HEK293 (cell line): ENCODE data around the gene GLRA2.

Source experiments
- CTCF ChIA-PET: fragments of 350-600 bp; formaldehyde crosslinking; extraction: SDS; loops from one replicate; lab custom pipeline; 2021; ENCODE audit warnings: antibody characterized with exemption; lab: Yijun Ruan, JAX
- POLR2A ChIA-PET: fragments of 300-600 bp; formaldehyde crosslinking; extraction: SDS; loops from one replicate; lab custom pipeline; 2020; ENCODE audit warnings: antibody characterized with exemption, inconsistent platforms; lab: Yijun Ruan, JAX
- H3K27ac ChIP-seq: fragments of 200-500 bp; sonication (Bioruptor generic); 2 replicates; pipeline ENCODE4 v1.5.1; 2014; ENCODE audit warnings: low read depth, low read length, control low read depth, inconsistent platforms; ENCODE audit errors: extremely low read depth
- H3K36me3 ChIP-seq, 2 experiments: fragments of 200-500 bp in 1 of 2; sonication (Bioruptor generic) in 1 of 2; 1 replicate in 1 of 2; 2 replicates in 1 of 2; pipeline ENCODE4 v1.5.1; 2014 to 2017; ENCODE audit warnings: inconsistent platforms in 2 of 2, low read length in 2 of 2; ENCODE audit not compliant: control insufficient read depth in 2 of 2, insufficient read depth in 1 of 2
- H3K4me1 ChIP-seq: fragments of 200-500 bp; sonication (Bioruptor generic); 2 replicates; pipeline ENCODE4 v1.5.1; 2014; ENCODE audit warnings: mild to moderate bottlenecking, low read length, inconsistent platforms; ENCODE audit not compliant: control insufficient read depth, insufficient read depth
- H3K4me3 ChIP-seq: 2 replicates; pipeline ENCODE4 v1.5.1; 2011; ENCODE audit warnings: low read depth, mild to moderate bottlenecking, control low read depth, low read length, moderate library complexity
- H3K9me3 ChIP-seq: fragments of 200-500 bp; sonication (Bioruptor generic); 2 replicates; pipeline ENCODE4 v1.5.1; 2014; ENCODE audit warnings: low read depth, low read length, inconsistent platforms; ENCODE audit not compliant: control insufficient read depth, insufficient read depth
- IKZF3 ChIP-seq: fragments of 450-650 bp; IDR thresholded peaks from 2 replicates; pipeline ENCODE4 v1.5.0; 2018; ENCODE audit warnings: missing biosample characterization, mild to moderate bottlenecking, missing genetic modification characterization, moderate library complexity
- KLF7 ChIP-seq: fragments of 450-650 bp; formaldehyde crosslinking; IDR thresholded peaks from 2 replicates; pipeline ENCODE4 v1.5.1; 2016; ENCODE audit warnings: missing biosample characterization, missing genetic modification characterization, borderline replicate concordance
- PRDM4 ChIP-seq: fragments of 450-650 bp; formaldehyde crosslinking; IDR thresholded peaks from 2 replicates; pipeline ENCODE4 v1.5.1; 2017; ENCODE audit warnings: missing biosample characterization, missing genetic modification characterization
- ZBTB21 ChIP-seq: fragments of 450-650 bp; formaldehyde crosslinking; IDR thresholded peaks from 2 replicates; pipeline ENCODE4 v1.5.1; 2017; ENCODE audit warnings: missing biosample characterization, missing genetic modification characterization
- ZBTB7A ChIP-seq: fragments of 450-650 bp; formaldehyde crosslinking; IDR thresholded peaks from 2 replicates; pipeline ENCODE4 v1.5.1; 2016; ENCODE audit warnings: low read depth, missing biosample characterization, missing genetic modification characterization
- ZNF184 ChIP-seq: fragments of 450-650 bp; IDR thresholded peaks from 2 replicates; pipeline ENCODE4 v1.5.1; 2018; ENCODE audit warnings: missing biosample characterization, mild to moderate bottlenecking, missing genetic modification characterization
- ZNF214 ChIP-seq: fragments of 450-650 bp; formaldehyde crosslinking; IDR thresholded peaks from 2 replicates; pipeline ENCODE4 v1.5.1; 2017; ENCODE audit warnings: missing biosample characterization, mild to moderate bottlenecking, missing genetic modification characterization, borderline replicate concordance
- ZNF266 ChIP-seq: fragments of 450-650 bp; formaldehyde crosslinking; IDR thresholded peaks from 2 replicates; pipeline ENCODE4 v1.5.1; 2016; ENCODE audit warnings: missing biosample characterization, missing genetic modification characterization, low read depth
- ZNF302 ChIP-seq: fragments of 450-650 bp; formaldehyde crosslinking; IDR thresholded peaks from 2 replicates; pipeline ENCODE4 v1.5.1; 2016; ENCODE audit warnings: missing biosample characterization, missing genetic modification characterization, low read depth
- ZNF394 ChIP-seq: fragments of 450-650 bp; formaldehyde crosslinking; IDR thresholded peaks from 2 replicates; pipeline ENCODE4 v1.5.1; 2016; ENCODE audit warnings: missing biosample characterization, missing genetic modification characterization, mild to moderate bottlenecking, moderate library complexity, borderline replicate concordance
- ZNF398 ChIP-seq: fragments of 450-650 bp; formaldehyde crosslinking; IDR thresholded peaks from 2 replicates; pipeline ENCODE4 v1.5.1; 2017; ENCODE audit warnings: missing biosample characterization, missing genetic modification characterization
- ZNF449 ChIP-seq: fragments of 450-650 bp; formaldehyde crosslinking; IDR thresholded peaks from 2 replicates; pipeline ENCODE4 v1.5.1; 2017; ENCODE audit warnings: missing biosample characterization, mild to moderate bottlenecking, missing genetic modification characterization, moderate library complexity
- ZNF513 ChIP-seq: fragments of 450-650 bp; IDR thresholded peaks from 2 replicates; pipeline ENCODE4 v1.5.1; 2018; ENCODE audit warnings: missing biosample characterization, missing genetic modification characterization
- ZNF629 ChIP-seq: fragments of 450-650 bp; formaldehyde crosslinking; IDR thresholded peaks from 2 replicates; pipeline ENCODE4 v1.5.1; 2017; ENCODE audit warnings: missing biosample characterization, missing genetic modification characterization
- ZNF776 ChIP-seq: fragments of 450-650 bp; formaldehyde crosslinking; IDR thresholded peaks from 2 replicates; pipeline ENCODE4 v1.5.0; 2017; ENCODE audit warnings: missing biosample characterization, missing genetic modification characterization, borderline replicate concordance
- ZNF792 ChIP-seq: fragments of 450-650 bp; formaldehyde crosslinking; IDR thresholded peaks from 2 replicates; pipeline ENCODE4 v1.5.1; 2016; ENCODE audit warnings: missing biosample characterization, missing genetic modification characterization
- ZNF837 ChIP-seq: fragments of 450-650 bp; formaldehyde crosslinking; IDR thresholded peaks from 2 replicates; pipeline ENCODE4 v1.5.1; 2016; ENCODE audit warnings: missing biosample characterization, missing genetic modification characterization
- TF ChIP-seq, protein P1 (sequence below): fragments of 450-650 bp; formaldehyde crosslinking; IDR thresholded peaks from 2 replicates; pipeline ENCODE4 v1.5.1; 2016; ENCODE audit warnings: missing biosample characterization, missing genetic modification characterization

GLRA2 gene

DNA sequence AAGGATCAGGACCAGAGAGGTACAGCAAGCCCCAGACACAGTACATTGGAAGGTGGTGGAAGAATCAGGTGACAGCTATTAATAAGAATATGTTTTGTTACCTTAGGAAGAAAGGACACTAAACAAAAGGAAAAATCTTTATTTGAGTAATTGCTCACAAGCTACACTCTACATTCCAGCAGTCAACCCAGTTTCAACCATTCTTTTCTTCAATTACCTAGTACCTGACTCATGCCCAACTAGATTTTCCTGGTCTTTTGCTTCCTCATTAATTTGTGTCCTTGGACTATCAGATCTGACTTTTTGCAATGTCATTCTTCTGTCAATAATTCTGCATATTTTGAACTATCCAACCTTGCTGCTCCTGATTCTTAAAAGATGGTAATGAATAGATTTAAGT, 22.5 kb upstream of the GLRA2 start:
- Histone ChIP-seq H3K4me3 (no peak overlapping the region), H3K36me3 (no peaks in the 10 kb centered on the region), H3K27ac (no peak overlapping the region), H3K4me1 (no peaks in the 10 kb centered on the region)
- TF ChIP-seq ZNF394 (tag by site-specific recombination) (no peak), ZBTB21 (tag by site-specific recombination) (no peak), ZNF398 (tag by site-specific recombination) (no peak), ZNF214 (no peak), ZNF837 (tag by site-specific recombination) (no peak), ZNF449 (no peak), ZNF629 (no peak), ZNF266 (no peak)
- TF ChIP-seq, all 188 proteins: peak for 0
- no peaks in the 10 kb centered on the region for H3K9me3 ChIP-seq
- ChIA-PET POLR2A (no interaction called here), CTCF (no interaction called here)

DNA sequence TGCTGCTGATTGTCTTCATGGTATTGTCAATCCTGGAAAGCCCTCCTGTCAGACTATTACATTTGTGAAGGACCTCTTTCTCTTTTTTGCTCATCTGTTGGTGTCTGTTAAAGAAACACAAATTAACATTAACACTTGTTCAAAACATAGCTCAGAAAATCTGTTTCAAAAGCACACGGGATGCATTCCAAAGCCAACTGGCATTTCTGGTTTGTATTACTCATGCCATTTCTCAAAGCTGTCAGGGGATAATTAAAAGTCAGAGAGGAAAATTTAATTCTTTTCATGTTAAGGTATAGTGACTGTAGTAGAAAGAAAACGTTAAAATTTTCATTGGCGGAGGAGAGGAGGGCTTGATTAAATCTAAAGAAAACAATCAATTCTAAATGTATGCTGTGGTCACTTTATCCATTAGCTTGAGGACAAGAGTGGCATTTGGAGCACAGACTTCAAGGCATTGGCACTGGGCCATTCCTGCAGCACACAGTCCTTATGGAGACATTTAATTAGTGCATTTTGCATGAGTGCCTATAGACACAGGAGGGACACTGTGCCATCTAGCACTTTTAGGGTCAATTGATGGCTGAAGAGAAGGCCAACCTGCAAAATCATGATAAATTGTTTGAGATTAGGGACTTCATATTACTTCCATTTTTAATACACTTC, 21.2 kb upstream of the GLRA2 start:
- Histone ChIP-seq H3K4me1 (no peaks in the 10 kb centered on the region), H3K4me3 (no peak overlapping the region), H3K36me3 (no peaks in the 10 kb centered on the region), H3K27ac (no peak overlapping the region), H3K9me3 (no peaks in the 10 kb centered on the region)
- CTCF ChIA-PET, result interaction anchor here (0.6 to 0.7 kb wide), 3 partner anchors 16 to 995 kb away, joined by 3 to 4 read pairs (median 4); no protein-coding TSS in a partner anchor
- POLR2A ChIA-PET, result no interaction called here
- no peak for TF ChIP-seq ZBTB7A (tag by site-specific recombination)
- no peak for TF ChIP-seq ZNF449
- no peak for TF ChIP-seq IKZF3 (tag by site-specific recombination)
- TF ChIP-seq ZNF184 (tag by site-specific recombination), result no peak
- TF ChIP-seq ZNF776 (tag by site-specific recombination), result no peak
- TF ChIP-seq, protein P1, sequence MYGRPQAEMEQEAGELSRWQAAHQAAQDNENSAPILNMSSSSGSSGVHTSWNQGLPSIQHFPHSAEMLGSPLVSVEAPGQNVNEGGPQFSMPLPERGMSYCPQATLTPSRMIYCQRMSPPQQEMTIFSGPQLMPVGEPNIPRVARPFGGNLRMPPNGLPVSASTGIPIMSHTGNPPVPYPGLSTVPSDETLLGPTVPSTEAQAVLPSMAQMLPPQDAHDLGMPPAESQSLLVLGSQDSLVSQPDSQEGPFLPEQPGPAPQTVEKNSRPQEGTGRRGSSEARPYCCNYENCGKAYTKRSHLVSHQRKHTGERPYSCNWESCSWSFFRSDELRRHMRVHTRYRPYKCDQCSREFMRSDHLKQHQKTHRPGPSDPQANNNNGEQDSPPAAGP, result no peak
- TF ChIP-seq PRDM4, result no peak
- no peak for TF ChIP-seq ZNF302
- TF ChIP-seq KLF7 (tag by site-specific recombination), result no peak
- no peak for TF ChIP-seq ZNF792 (tag by site-specific recombination)
- no peak for TF ChIP-seq ZNF513 (tag by site-specific recombination)
